Ramos (cell line): ENCODE measurements around the gene OTOP2.
"Not testable (repeated sequence)": the region's sequence is repeated elsewhere in the genome, so short reads cannot be mapped to it uniquely, and the experiment has no call there.

ENCODE experiments used
- in situ Hi-C: fragments of 300-500 bp; cut with MboI; formaldehyde crosslinking; loops from one replicate; pipeline ENCODE4 v1.14.3; 2022; ENCODE audit warnings: low sequenced_read_pairs; ENCODE audit not compliant: unreplicated experiment

OTOP2 gene

DNA sequence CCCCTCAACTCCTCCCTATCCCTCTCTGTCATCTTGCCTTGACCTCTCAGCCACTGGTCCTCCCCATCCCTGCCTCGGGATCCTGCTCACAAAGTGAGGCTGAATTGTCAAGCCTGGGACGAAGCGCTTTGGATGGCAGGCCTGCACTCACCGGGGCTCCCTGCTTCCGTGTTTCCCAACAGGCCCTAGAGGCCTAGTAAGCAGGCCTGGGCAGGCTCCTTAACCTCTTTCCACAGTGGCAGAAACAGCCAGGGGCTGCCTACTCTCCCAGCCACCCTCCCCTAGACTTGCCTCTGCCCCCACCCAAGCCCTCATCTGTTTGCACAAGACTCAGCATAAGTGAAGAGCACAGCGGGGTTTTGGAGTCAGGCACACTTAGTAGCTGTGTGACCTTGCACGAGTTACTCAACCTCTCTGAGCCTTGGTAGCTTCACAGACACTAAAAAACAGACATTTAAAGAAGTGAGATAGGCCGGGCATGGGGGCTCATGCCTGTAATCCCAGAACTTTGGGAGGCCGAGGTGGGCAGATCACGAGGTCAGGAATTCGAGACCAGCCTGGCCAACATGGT, 25.6 kb upstream of the OTOP2 start:
- in situ Hi-C loops: no loop called here

DNA sequence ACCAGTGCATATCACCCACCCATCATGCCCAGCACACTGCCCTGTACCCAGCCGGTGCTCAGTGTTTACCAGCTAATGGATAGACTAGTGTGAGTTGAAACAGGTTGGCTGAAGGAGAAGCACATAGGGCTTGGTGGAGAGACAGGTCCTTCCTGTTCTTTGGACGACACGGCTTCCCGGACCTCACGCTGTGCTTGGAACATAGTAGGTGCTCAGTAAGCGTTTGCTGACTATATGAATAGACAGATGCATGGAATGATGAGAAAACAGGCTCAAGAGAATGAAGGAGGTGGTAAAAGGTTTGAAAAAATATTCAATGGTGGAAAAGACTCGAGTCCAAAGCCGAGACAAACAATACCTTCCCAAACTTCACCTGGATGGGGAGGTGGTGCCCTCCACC, 23.9 kb upstream of the OTOP2 start:
- in situ Hi-C loops: no loop called here

DNA sequence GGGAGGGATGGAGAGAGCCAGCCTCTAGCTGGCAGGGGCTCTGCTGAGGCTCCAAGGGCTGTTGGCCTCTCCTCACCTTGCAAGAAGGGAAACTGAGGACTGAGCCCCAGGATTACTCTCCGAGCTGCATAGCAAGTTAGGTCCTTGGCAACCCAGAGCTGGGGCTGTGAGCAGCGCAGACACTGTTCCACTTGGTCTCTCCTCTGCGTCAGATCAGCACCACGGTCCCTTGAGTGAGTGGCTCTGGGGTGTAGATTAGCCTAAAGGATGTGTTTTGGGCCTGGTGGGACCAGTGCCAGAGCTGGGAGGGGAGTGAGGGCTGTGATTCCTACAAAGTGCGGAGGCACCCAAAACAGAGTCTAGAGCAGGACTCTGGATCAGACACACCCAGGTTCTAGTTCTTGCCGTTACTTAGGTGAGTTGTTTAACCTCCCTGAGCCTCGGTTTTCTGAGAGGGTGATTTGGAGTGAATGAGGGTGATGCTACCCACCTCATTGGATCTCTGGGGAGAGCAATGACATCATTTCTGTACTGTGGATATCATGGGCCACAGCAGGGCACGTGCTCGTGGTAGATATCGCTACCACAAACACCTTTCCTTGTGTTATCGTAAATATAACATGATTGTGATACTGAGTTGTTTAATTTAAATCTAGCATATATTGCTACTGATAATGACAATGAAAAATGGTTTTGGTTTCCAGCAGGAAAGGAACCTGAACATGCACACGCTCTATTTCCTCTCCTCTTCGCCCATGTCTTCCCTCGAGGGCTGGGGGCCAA, 22.5 kb upstream of the OTOP2 start:
- in situ Hi-C loops: no loop called here

DNA sequence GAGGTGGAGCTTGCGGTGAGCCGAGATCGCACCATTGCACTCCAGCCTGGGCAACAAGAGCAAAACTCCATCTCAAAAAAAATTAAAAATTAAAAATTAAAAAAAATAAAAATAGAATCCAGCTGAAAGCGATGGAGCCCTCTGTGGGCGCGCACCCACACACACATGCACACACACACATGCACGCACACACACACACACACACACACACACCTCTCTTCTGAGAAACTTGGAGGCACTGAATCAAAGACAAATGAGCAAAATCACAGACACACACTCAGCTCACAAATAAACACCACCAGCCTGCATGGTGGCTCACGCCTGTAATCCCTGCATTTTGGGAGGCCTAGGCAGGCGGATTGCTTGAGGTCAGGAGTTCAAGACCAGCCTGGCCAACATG, 21.0 kb upstream of the OTOP2 start:
- in situ Hi-C loops: no loop called here

DNA sequence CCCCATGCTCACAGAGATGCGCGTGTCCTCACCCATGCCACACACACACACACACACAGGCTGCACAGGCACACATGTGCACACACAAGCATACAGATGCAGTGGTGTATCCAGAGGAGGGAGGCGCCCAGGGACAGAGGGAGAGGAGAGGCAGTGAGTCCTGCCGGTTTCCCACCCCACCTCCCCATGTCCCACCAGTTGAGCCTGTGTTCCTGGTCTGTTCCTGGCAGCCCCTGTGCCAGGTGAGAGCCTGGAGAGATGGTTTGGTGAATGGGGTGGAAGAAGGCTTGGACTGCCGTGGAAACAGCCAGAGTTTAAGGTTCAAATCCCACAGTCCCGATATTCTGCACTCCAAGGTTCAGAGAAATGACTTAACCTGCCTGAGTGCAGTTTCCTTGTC, 20.4 kb upstream of the OTOP2 start:
- in situ Hi-C loops: no loop called here

DNA sequence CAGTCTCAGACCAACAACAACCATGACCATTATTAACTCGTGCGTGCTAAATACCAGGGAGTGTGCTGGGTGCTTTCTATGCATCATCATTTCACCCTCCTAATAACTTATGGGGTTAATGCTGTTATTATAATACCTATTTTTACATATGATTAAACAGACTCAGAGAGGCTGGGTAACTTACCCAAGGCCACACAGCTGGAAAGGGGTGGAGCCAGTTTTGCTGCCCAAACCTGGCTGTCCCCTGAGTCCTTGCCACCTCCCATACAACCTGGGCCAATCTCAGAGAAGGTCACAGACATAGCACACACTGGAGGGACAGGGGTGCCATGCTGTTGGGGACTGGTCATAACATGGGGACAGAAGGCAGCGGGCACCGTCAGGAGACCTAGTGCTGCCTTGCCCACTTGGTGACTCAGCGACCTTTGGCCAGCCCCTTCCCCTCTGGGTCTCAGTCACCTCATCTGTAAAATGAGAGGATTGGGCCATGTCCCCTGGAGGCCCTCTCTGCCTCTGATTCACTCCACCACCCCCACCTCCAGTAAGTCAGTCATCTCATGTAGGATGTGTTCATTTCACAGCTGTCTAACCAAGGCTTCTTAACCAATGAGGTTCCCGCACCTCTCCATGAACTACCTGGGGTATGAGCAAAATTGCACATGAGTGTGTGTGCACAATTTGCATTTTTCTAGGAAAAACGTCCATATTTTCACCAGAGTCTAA, 19.2 kb upstream of the OTOP2 start:
- in situ Hi-C loops: no loop called here

DNA sequence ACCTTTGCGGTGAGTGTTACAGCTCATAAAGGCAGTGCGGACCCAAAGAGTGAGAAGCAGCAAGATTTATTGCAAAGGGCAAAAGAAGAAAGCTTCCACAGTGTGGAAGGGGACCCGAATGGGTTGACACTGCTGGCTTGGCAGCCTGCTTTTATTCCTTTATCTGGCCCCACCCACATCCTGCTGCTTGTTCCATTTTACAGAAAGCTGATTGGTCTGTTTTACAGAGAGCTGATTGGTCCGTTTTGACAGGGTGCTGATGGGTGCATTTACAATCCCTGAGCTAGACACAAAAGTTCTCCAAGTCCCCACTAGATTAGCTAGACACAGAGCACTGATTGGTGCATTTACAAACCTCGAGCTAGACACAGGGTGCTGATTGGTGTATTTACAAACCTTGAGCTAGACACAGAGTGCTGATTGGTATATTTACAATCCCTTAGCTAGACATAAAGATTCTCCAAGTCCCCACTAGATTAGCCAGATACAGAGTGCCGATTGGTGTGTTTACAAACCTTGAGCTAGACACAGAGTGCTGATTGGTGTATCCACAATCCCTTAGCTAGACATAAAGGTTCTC, 17.8 kb upstream of the OTOP2 start:
- in situ Hi-C loops: not testable (repeated sequence)

DNA sequence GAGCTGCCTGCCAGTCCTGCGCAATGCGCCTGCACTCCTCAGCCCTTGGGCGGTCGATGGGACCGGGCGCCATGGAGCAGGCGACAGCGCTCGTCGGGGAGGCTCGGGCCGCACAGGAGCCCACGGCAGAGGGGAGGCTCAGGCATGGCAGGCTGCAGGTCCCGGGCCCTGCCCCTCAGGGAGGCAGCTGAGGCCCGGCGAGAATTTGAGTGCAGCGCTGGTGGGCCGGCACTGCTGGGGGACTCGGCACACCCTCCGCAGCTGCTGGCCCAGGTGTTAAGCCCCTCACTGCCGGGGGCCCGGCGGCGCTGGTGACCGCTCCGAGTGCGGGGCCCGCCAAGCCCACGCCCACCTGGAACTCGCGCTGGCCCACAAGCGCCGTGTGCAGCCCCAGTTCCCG, 17.1 kb upstream of the OTOP2 start:
- in situ Hi-C loops: no loop called here

DNA sequence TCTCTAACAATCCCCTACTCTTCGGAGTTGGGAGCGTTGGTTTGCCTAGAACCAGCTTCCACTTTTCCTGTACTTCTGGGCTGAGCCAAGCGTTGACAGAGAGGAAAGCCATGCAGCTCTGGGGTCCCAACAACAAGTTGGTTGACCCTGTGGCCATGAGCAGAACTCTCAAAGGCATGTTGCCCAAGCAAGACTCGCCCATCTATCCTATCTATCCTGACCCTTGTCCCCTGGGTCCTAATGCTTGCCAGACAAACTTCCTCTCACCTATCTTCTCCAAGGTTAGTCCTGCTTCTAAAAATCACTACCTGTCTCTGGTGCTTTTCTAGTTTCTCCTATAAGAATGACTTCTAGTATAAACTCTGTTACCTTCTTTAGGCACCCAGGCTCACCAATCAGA, 15.0 kb upstream of the OTOP2 start:
- in situ Hi-C loops: not testable (repeated sequence)

DNA sequence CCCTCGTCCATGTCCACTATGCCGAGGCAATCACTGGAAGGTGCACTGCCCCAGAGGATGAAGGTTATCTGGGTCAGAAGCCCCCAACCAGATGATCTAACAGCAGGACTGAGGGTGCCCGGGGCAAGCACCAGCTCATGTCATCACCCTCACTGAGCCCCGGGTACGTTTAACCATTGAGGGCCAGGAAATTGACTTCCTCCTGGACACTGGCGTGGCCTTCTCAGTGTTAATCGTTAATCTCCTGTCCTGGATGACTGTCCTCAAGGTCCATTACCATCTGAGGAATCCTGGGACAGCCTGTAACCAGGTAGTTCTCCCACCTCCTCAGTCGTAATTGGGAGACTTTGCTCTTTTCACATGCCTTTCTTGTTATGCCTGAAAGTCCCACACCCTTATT, 12.7 kb upstream of the OTOP2 start:
- in situ Hi-C loops: not testable (repeated sequence)

DNA sequence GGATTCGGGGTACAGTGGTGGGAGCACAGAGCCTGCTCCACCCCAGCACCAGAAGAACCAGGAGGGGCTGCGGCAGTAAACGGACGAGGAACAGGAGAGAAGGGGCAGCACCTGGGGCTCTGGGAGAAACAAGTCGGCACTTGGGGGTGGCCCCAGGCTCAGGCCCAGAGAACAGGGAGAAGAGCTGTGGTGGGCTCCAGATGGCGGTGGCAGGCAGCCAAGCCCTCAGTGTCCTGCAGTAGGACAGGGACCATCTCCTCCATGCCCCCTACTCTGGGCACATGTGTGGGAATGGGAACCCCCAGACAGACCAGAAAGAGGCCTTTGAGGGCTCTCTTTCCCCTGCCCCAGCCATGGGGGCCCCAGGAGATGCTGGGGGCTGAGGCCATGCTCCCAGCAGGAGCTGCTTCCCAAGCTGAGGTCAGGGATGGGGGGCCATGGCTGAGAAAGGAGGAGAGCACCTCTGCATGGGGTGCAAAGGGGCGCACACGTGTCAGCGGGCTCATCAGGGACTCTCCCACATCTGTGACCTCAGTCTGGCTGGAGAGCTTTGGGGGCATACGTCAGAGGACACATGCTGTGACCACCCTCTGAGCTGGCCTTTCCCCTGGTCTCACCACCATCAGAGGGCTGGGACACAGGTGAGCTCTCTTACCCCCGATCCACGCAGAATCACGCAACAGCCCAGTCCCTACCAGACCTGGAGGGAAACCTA, 7.8 kb upstream of the OTOP2 start:
- in situ Hi-C loops: no loop called here

DNA sequence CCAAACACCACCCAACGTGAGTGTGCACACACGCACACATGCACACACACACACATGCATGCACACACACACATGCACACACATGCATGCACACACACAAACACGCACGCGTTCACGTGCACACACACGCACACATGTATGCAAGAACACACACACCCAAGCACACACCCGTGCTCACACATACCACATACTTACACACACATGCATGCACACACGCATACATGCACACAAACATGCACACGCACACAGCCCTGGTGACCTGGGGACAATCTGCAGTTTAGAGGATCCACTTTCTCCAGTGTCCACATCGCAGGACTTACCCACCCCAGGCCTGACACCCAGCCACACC, 7.2 kb upstream of the OTOP2 start:
- in situ Hi-C loops: no loop called here

DNA sequence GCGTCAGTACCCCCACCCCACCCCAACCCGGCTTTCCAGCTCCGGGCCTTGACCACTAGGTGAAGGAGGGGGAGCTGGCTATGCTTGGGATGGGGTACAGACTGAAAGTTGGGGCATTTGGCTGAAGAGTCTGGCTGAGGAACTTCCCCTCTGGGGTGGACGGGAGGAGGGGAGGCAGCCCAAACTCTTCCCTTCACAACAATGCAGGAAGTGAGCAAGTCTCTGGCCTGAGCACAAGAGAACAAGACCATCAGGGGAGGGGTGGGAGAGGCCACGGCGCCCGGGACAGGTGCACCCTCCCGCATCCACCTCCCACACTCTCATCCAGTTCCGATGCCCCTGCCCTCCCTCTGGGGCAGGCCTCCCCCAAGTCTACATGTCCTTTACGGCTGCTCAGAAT, 6.6 kb upstream of the OTOP2 start:
- in situ Hi-C loops: no loop called here

DNA sequence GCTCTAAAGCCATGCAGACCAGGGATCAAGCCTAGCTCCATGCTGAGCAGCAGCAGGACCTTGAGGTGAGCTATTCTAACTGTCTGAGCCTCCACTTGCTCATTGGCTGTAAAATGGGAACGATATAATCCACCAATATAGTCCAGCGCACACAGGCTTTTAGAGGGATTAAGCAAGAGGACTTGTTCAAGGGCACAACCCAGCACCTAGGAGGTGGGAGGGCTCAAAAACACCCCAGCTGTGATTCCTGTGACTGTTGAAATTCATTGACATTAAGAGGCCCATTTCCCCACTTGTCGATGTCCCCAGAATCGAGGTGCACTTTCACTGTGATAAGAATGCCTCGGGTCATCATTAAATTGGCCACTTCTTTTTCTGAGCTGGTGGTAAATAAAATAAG, 5.2 kb upstream of the OTOP2 start:
- in situ Hi-C loops: no loop called here

DNA sequence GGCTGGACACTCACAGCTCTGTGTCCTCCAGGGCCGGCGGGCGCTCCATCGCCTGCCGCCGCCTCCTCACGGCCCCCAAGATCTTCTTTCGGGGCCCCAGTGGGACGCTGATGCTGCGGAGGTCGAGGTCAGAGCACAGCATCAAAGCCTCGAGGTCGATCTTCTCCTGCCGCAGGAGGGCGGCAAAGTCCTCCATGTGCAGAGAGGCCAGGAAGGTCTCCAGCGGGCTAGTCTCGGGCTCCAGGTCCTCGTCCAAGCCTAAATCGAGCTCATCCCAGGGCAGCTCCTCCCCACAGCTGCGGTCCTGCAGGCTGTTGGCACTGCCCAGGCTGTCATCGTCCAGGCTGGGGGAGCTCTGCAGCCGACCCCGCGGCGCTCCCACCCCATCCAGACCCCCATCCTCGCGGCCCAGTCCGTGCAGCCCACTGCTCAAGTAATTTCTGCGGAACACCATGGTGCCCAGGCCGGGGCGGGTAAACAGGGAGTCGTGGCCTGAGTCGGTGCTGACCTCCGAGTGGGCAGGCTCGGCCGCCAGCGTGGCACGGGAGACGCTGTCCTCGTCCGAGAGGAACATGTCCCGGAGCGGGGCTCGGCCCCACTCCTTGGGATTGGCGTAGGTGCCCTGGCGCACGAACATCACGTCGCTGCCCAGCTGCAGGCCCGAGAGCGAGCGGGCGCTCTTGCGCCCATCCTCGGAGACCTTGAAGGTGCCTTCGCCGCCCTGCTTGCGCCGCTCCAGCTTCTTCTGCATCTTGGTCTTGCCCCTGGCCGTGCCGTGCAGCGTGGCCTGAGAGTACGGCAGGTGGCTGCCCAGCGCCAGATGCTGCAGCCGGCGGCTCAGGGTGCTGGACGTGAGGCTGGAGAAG, 4.4 kb upstream of the OTOP2 start:
- in situ Hi-C loops: no loop called here

DNA sequence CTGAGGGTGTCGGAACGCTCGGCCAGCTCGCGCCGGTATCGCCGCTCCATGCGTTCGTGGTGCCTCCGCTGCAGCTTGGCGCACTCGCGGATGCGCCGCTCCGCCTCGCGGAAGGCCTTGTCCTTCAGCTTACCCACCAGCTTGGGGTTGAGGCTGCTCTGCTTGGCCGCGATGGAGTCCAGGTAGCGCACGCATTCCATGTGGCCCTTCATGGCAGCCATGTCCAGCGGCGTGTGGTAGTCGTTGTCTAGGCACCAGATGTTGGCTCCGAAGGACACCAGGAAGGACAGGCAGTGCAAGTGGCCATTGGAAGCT, 3.8 kb upstream of the OTOP2 start:
- in situ Hi-C loops: no loop called here

DNA sequence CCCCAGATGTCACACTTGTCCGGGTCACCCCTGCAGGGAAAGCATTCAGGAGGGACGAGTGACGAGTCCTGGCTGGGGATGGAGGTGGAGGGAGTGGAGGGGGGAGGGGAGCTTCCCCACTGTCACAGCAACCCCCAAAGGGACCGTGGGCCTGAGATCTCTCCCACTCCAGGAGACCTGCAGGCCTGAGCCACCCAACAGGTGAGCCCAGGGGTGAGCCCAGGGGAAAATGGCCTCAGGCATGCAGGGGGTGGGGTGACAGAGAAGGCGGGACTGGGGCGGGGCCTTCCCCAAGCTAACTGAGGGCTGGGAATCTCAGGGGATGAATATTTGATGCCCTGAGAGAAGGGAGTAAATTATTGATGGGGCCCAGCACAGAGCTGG, 3.4 kb upstream of the OTOP2 start:
- in situ Hi-C loops: no loop called here

DNA sequence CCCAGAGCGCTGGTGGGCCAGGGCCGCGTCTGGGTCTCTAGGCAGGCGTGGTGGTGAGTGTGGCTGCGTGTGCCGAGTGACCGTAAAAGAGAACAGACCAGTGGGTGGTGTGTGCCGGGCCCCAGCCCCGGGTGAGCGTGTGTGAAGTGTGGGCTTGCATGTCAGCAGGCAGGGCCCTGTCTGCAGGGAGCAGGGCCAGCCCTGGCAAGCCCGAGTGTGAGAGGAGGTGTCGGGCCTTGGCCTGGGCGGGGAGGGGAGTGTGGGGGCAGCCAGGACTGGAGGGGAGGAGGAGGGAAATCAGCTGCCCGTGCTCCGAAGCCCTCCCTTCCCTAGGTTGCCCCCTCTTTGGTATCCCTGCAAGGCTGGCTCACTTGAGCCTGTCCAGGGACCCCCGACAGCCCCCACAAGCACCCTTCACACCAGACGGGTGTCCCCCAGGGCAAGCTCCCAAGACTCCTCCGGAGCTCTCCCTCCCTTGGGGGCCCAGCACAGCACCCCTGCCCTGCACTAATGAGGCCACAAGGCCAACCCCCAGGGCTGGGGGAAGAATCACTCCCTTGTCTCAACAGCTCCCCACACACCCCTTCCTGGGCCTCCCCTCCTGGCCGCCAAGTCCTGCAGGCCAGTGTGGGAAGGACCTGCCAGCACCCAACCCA, 2.9 kb upstream of the OTOP2 start:
- in situ Hi-C loops: no loop called here

DNA sequence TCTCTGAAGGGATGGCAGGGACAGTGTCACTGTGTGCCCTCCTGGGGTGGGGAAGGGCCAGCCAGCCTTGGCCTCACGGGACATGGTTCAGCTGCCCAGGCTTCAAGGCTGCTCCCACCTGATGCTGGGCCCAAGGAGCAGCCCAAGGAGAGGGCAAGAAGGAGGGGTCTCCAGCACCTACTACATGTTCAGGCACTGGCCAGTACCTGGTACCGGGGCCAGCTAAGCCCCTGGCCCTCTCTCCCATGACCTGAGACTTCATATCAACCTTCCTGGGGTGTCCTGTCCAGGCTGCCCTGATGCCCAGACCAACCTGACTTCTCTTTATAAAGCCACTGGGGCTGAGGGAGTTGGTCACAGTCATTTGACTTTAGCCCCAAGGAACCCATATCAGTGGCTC, 2.3 kb upstream of the OTOP2 start:
- in situ Hi-C loops: no loop called here

DNA sequence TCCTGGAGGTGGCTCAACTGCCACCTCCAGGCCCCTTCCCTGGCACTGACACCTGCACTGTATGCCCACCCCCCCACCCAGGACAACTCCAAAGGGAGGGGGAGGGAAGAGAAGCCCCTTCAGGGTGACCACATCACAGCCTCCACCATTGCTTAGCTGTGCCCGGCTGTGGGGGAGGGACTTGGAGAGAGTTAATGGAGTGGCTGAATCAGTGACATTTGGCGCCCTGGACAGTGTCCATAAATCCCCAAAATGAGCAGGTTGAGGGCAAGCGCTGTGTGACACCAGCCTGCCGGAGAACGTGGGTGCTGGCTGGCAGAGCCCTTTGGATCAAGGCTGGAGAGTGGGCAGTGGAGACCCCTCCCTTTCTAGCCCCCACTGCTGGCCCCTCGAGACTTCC, 1.9 kb upstream of the OTOP2 start:
- in situ Hi-C loops: no loop called here
